Left lung (tissue), 14 donors: Measurements from ENCODE around the gene RNASE11. TPM values are rescaled to one million over a fixed set of nuclear protein-coding genes. Genes with fewer than 3 reads are reported as not detected.

Experiments used
- ATAC-seq: fragments of 200-7000 bp; cut with Tn5 transposase; one replicate; pipeline ENCODE4 v1.9.1; 2020; ENCODE audit warnings: moderate library complexity
- DNase-seq, 4 donors: peaks; one replicate each; pipeline ENCODE4 v3.0.0-alpha.2; 2013 to 2020
- H3K27ac ChIP-seq, 2 donors: fragments of 200-600 bp; sonication (generic) in 1 of 2; one replicate each; pipeline versions ENCODE4 v1.5.0 to v1.8.0; 2020 to 2021
- H3K27me3 ChIP-seq, 2 donors: fragments of 200-600 bp; sonication (generic) in 1 of 2; one replicate each; pipeline versions ENCODE4 v1.5.0 to v1.8.0; 2020 to 2021
- H3K36me3 ChIP-seq, 2 donors: fragments of 200-600 bp; sonication (generic) in 1 of 2; one replicate each; pipeline versions ENCODE4 v1.5.0 to v1.8.0; 2020 to 2021
- H3K4me1 ChIP-seq, 2 donors: fragments of 200-600 bp; one replicate each; pipeline ENCODE4 v1.8.0; 2021
- H3K4me3 ChIP-seq, 2 donors: fragments of 200-600 bp; sonication (generic) in 1 of 2; one replicate each; pipeline versions ENCODE4 v1.5.0 to v1.8.0; 2020 to 2021; ENCODE audit warnings: mild to moderate bottlenecking in 1 of 2
- H3K9me3 ChIP-seq, 2 donors: fragments of 200-600 bp; sonication (generic) in 1 of 2; one replicate each; pipeline versions ENCODE4 v1.5.0 to v1.8.0; 2020 to 2021
- intact Hi-C, 2 donors: fragments of 100-400 bp; cut with DNase I; formaldehyde crosslinking; loops; one replicate each; pipeline versions ENCODE4 v1.11.2 to v1.14.2; 2022
- long read RNA-seq, 12 donors: library from polyadenylated mRNA in 2 of 12; unstranded in 2 of 12; transcript quantifications; one replicate each; pipeline ENCODE4 v2.0.0 and lab custom pipeline, GENCODE V29; 2019 to 2026
- polyA plus RNA-seq, 6 donors: library from polyadenylated mRNA; unstranded; fragments of 120-200 nt; gene quantifications; one replicate each; pipeline ENCODE4 v1.2.1, GENCODE V29; 2013; ENCODE audit not compliant: insufficient read length in 6 of 6
- total RNA-seq, 2 donors: library from RNA; stranded (reverse); fragmentation: NEBNext Ultra II Directional; extraction: Animal tissue kit (Norgen Biotek cat#: 25700); gene quantifications; one replicate each; pipeline ENCODE4 v1.2.1, GENCODE V29; 2021
- TF ChIP-seq, protein P1 (sequence below), 2 donors: fragments of 200-600 bp; sonication (generic) in 1 of 2; IDR thresholded peaks; one replicate each; pipeline versions ENCODE4 v1.5.0 to v1.8.0; 2021; ENCODE audit warnings: antibody characterized with exemption in 2 of 2
- donor health status: DM: no; HTN: yes; CAD: no.
- donor health status: DM: no; HTN: no; CAD: no.

Gene RNASE11
- total RNA-seq: not detected
- polyA plus RNA-seq: not detected
- long read RNA-seq, donor 1: 0 reads
- long read RNA-seq, donor 2: 0 reads
- long read RNA-seq, donor 3: 0 reads
- long read RNA-seq, donor 4: 0 reads
- long read RNA-seq, donor 5: 0 reads
- long read RNA-seq, donor 6: 0 reads
- long read RNA-seq, donor 7: 0 reads
- long read RNA-seq, donor 8: 0 reads
- long read RNA-seq, donor 9: 0 reads
- long read RNA-seq, donor 10: 0 reads
- long read RNA-seq, donor 11: 0 reads
- long read RNA-seq, donor 12: 0 reads

DNA sequence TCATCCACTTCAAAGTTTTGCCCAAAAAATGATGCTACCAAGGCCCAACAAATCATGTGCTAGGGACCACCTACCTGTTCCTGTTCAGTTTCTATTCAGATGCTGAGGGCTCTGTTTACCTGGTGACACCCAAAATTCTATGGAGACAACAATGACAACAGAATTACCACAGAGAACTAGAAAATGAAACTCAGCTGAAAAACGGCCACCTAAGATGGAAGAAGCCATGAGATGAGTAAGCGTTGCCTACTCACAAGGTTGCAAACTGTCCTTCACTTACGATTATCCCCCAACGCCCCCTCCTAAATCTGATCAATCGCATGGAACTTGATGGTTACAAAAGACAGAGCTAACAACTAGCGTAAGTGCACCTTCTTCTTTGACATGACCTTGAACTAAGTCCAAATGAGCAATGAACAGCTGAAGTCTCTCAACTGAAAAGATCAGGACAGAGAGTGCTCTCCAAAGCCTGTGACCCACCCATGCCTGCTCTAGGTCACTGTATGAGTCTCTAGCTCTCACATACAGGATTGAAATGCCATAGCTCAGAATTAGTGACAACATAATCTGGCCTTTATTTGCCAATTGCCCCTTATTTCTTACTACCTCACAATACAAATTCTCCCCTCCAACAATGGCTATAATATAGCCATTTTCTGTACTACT, at the start of gene RNASE11:
RNASE11 (minus strand) TSS at position 513 of the 666 bp plus-strand sequence.
- intact Hi-C loops: no loop called here
- Histone ChIP-seq H3K4me3 (no peak within 1 kb of the TSS), H3K9me3 (no peaks in the 10 kb centered on the region), H3K27me3 (no peaks in the 10 kb centered on the region), H3K4me1 (no peaks in the 10 kb centered on the region), H3K36me3 (no peaks in the 10 kb centered on the region), H3K27ac (no peak within 1 kb of the TSS)
- ATAC-seq (no peak), DNase-seq (no peak)
- TF ChIP-seq, protein P1, sequence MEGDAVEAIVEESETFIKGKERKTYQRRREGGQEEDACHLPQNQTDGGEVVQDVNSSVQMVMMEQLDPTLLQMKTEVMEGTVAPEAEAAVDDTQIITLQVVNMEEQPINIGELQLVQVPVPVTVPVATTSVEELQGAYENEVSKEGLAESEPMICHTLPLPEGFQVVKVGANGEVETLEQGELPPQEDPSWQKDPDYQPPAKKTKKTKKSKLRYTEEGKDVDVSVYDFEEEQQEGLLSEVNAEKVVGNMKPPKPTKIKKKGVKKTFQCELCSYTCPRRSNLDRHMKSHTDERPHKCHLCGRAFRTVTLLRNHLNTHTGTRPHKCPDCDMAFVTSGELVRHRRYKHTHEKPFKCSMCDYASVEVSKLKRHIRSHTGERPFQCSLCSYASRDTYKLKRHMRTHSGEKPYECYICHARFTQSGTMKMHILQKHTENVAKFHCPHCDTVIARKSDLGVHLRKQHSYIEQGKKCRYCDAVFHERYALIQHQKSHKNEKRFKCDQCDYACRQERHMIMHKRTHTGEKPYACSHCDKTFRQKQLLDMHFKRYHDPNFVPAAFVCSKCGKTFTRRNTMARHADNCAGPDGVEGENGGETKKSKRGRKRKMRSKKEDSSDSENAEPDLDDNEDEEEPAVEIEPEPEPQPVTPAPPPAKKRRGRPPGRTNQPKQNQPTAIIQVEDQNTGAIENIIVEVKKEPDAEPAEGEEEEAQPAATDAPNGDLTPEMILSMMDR (IDR thresholded peaks at IDR 0.05): no peak

- ATAC-seq (peak; percentile 71), DNase-seq (peak in 1 of 4 donors; percentile 39)
- Histone ChIP-seq H3K4me3 (peak overlapping the region in 1 of 2 donors; percentile 27), H3K4me1 (peaks cover 16 to 17% of the 10 kb centered on the region in 2 donors), H3K36me3 (no peaks in the 10 kb centered on the region), H3K27me3 (peaks cover 36 to 100% of the 10 kb centered on the region in 2 donors), H3K9me3 (no peaks in the 10 kb centered on the region), H3K27ac (no peak overlapping the region)
- TF ChIP-seq, protein P1 (IDR thresholded peaks at IDR 0.05): no peak
- intact Hi-C loops: no loop called here
These were observed 45.3 kb upstream of the RNASE11 start for GRCh38 chr14:20632831-20633691.

DNA sequence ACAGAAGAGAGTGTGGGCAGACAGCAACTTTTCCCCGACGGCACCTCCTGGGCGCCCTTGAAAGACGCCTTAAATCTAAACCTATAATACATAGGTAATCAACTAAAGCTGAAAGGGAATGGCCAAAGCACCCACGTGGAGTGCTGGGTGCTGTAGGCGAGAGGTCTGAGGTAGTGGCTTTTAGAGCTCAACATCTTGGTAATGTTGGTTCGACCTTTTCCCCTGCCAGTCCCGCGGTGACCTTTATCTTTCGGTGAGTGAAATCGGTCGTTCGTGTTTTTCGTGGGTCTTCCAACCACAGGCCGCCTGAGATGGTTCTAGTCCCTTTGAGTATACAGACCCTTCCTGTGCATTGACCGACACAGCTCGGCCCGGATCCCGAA, 44.6 kb upstream of the RNASE11 start:
- DNase-seq: no peak
- Histone ChIP-seq H3K9me3 (no peaks in the 10 kb centered on the region), H3K36me3 (no peaks in the 10 kb centered on the region), H3K4me1 (peaks cover 16 to 17% of the 10 kb centered on the region in 2 donors), H3K4me3 (peak overlapping the region in 1 of 2 donors; percentile 27), H3K27me3 (peaks cover 36 to 100% of the 10 kb centered on the region in 2 donors), H3K27ac (no peak overlapping the region)
- peak; percentile 4 for ATAC-seq
- TF ChIP-seq, protein P1 (IDR thresholded peaks at IDR 0.05): no peak
- intact Hi-C loops: no loop called here

DNA sequence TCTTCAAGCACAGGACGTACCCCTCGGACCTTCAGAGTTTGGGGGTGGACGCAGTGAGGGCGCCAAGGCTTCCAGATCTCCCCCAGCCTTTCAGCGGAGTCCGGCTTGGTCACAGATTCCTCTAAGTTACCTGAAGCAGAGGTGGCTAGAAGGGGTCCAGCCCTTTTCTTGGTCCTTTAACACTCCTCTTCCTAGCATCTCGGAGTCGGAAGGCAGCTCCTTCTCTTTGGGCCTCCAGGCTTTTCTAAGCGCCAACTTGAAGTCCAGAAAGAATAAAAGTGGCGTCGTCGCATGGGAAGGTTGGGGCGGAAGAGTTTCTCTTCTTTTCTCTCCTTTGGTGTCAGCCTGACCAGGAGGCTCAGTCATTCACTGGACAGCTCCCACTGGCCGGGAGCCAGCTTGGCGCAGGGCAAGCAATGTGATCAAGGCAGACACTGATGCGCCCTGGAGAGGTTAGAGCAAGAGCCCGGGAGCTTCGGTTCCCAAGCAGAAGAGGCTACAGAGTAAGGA, 44.1 kb upstream of the RNASE11 start:
- intact Hi-C loops: no loop called here
- peaks cover 16 to 17% of the 10 kb centered on the region in 2 donors for H3K4me1 ChIP-seq
- H3K36me3 ChIP-seq: no peaks in the 10 kb centered on the region
- DNase-seq: peak in 3 of 4 donors; percentile 35 to 83 (median 73)
- peaks cover 40 to 100% of the 10 kb centered on the region in 2 donors for H3K27me3 ChIP-seq
- H3K27ac ChIP-seq: no peak overlapping the region
- peak overlapping the region; percentile 4 to 27 for H3K4me3 ChIP-seq
- TF ChIP-seq, protein P1 (IDR thresholded peaks at IDR 0.05): no peak
- peak; percentile 78 for ATAC-seq
- no peaks in the 10 kb centered on the region for H3K9me3 ChIP-seq
